Gastroesophageal sphincter (tissue), 4 donors: Measurements from ENCODE around the gene PDZRN4. TPM values are rescaled to one million over a fixed set of nuclear protein-coding genes. Genes with fewer than 3 reads are reported as not detected.

Source experiments
- ATAC-seq: fragments of 150-250 bp; one replicate; pipeline ENCODE4 v1.9.1; 2016; ENCODE audit warnings: mild to moderate bottlenecking, moderate library complexity
- H3K27ac ChIP-seq, 4 donors: fragments of 200-600 bp; sonication (generic) in 3 of 4; 1 replicate in 3 of 4; 2 replicates in 1 of 4; pipeline ENCODE4 v1.5.1; 2016 to 2019
- H3K27me3 ChIP-seq: fragments of 200-600 bp; sonication (generic); one replicate; pipeline ENCODE4 v1.5.1; 2019
- H3K36me3 ChIP-seq, 2 donors: fragments of 200-600 bp; sonication (generic); one replicate each; pipeline ENCODE4 v1.5.1; 2019; ENCODE audit warnings: control low read depth in 1 of 2
- H3K4me1 ChIP-seq, 3 donors: fragments of 200-600 bp; sonication (generic); 1 replicate in 2 of 3; 2 replicates in 1 of 3; pipeline ENCODE4 v1.5.1; 2016 to 2019; ENCODE audit warnings: control low read depth in 2 of 3
- H3K4me3 ChIP-seq, 2 donors: fragments of 200-600 bp; sonication (generic); one replicate each; pipeline ENCODE4 v1.5.1; 2019; ENCODE audit warnings: mild to moderate bottlenecking in 1 of 2, moderate library complexity in 1 of 2
- H3K9me3 ChIP-seq, 3 donors: fragments of 200-600 bp; sonication (generic); one replicate each; pipeline ENCODE4 v1.5.1; 2017 to 2019; ENCODE audit warnings: control low read depth in 2 of 3
- EP300 ChIP-seq: sonication (generic); formaldehyde crosslinking; IDR thresholded peaks from one replicate; pipeline ENCODE4 v1.6.1; 2017; ENCODE audit warnings: antibody characterized with exemption, mild to moderate bottlenecking
- POLR2A ChIP-seq, 2 donors: fragments of 450-650 bp; IDR thresholded peaks; one replicate each; pipeline ENCODE4 v1.6.1; 2017; ENCODE audit warnings: antibody characterized with exemption in 2 of 2, mild to moderate bottlenecking in 2 of 2, moderate library complexity in 1 of 2
- POLR2AphosphoS5 ChIP-seq: sonication (generic); formaldehyde crosslinking; IDR thresholded peaks from one replicate; pipeline ENCODE4 v1.6.1; 2017; ENCODE audit warnings: antibody characterized with exemption
- WGBS, 2 donors: methylation state at CpG; one replicate each; pipeline ENCODE4 v1.1.5; 2018; ENCODE audit warnings: low coverage in 1 of 2; 5-methylcytosine and 5-hydroxymethylcytosine counted together
- total RNA-seq, 4 donors: library from RNA; depleted of rRNA; stranded (reverse); fragments of >200 nt; gene quantifications; one replicate each; pipeline ENCODE4 v1.1.0, GENCODE V29; 2016
- TF ChIP-seq, protein P1 (sequence below), 4 experiments: fragments of 200-600 bp in 2 of 4; fragments of 450-650 bp in 2 of 4; sonication (generic) in 1 of 4; IDR thresholded peaks; one replicate each; pipeline ENCODE4 v1.5.1; 2017 to 2019; ENCODE audit warnings: antibody characterized with exemption in 4 of 4, mild to moderate bottlenecking in 2 of 4, moderate library complexity in 2 of 4

The PDZRN4 gene
- total RNA-seq, 4 donors from 2014 or later: 32.0 to 87.8 (median 50.8) TPM

DNA sequence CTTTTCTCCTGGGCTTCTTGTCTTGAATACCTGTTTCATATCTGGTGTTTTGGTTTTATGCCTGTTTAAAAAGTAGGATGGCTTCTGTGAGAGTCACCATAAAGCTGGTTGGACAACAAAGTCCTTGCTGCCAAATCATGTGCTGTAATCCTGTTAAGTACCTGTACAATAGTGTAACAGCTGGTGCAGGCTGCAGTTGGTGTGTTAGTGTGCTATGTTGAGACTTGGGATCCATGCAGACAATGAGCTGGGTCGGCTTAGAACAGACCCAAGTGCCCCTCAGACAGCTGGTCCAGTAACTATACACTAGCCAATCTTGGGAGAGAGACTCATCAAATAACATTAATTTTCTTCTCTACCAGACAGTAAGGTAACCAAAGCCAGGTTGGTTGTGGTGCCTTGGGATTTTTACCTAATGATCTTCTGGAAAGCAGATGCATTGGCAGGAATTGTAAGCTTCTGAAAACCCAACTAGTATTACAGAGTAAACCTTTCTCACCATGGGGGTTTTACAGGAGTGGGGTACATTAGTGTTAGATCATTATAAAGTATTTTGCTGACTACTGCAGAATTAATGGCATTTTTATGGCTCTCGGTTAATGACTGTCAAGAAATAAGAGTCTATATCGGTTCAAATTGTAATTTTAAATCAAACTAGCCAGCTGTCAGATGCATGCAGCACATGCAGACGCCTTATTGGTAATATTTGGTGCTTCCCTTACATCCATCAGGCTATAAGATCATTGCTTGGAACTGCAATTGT, 231.2 kb downstream of the PDZRN4 start:
- 91 to 94% methylated on average over 4 of the region's 4 CpGs for WGBS, 2 donors
- no peaks in the 10 kb centered on the region for H3K4me1 ChIP-seq
- TF ChIP-seq POLR2A (IDR thresholded peaks at IDR 0.05) (no peak), POLR2AphosphoS5 (no peak), EP300 (no peak)
- TF ChIP-seq, protein P1, sequence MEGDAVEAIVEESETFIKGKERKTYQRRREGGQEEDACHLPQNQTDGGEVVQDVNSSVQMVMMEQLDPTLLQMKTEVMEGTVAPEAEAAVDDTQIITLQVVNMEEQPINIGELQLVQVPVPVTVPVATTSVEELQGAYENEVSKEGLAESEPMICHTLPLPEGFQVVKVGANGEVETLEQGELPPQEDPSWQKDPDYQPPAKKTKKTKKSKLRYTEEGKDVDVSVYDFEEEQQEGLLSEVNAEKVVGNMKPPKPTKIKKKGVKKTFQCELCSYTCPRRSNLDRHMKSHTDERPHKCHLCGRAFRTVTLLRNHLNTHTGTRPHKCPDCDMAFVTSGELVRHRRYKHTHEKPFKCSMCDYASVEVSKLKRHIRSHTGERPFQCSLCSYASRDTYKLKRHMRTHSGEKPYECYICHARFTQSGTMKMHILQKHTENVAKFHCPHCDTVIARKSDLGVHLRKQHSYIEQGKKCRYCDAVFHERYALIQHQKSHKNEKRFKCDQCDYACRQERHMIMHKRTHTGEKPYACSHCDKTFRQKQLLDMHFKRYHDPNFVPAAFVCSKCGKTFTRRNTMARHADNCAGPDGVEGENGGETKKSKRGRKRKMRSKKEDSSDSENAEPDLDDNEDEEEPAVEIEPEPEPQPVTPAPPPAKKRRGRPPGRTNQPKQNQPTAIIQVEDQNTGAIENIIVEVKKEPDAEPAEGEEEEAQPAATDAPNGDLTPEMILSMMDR (IDR thresholded peaks at IDR 0.05): no peak
- H3K27me3 ChIP-seq: no peaks in the 10 kb centered on the region
- no peak for ATAC-seq
- no peak overlapping the region for H3K4me3 ChIP-seq
- no peaks in the 10 kb centered on the region for H3K36me3 ChIP-seq
- H3K27ac ChIP-seq: no peak overlapping the region
- H3K9me3 ChIP-seq: no peaks in the 10 kb centered on the region

DNA sequence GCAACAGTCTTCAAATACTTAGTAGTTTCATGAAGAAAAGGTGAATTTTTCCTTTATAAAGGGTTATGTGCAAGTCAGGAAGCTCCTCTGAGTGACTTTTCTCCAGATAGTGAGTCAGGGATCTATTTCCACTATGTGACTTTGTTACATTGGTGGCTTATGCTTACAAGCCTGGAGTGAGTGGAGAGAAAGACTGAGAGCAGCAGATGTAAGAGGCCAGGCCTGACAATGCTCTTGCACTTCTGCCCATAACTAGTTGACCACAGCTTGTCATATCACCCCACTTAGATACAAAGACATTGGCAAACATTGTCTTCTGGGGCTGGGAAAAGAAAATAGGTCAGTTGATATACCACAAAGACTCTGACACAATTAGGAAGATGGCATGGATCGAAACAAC, 236.5 kb downstream of the PDZRN4 start:
- H3K4me1 ChIP-seq: no peaks in the 10 kb centered on the region
- H3K4me3 ChIP-seq: no peak overlapping the region
- H3K27me3 ChIP-seq: no peaks in the 10 kb centered on the region
- no peaks in the 10 kb centered on the region for H3K36me3 ChIP-seq
- no peak for TF ChIP-seq POLR2A (IDR thresholded peaks at IDR 0.05)
- TF ChIP-seq, protein P1 (IDR thresholded peaks at IDR 0.05): no peak
- no peak for TF ChIP-seq EP300
- no peak for TF ChIP-seq POLR2AphosphoS5
- no peak for ATAC-seq
- WGBS, 2 donors: 100% methylated on average over 1 of the region's 1 CpG
- no peaks in the 10 kb centered on the region for H3K9me3 ChIP-seq
- H3K27ac ChIP-seq: no peak overlapping the region

- H3K36me3 ChIP-seq: no peaks in the 10 kb centered on the region
- TF ChIP-seq POLR2AphosphoS5 (no peak), EP300 (no peak), POLR2A (IDR thresholded peaks at IDR 0.05) (no peak)
- TF ChIP-seq, protein P1 (IDR thresholded peaks at IDR 0.05): no peak
- no peaks in the 10 kb centered on the region for H3K27me3 ChIP-seq
- WGBS, 2 donors: 78 to 87% methylated on average over 4 to 5 of the region's 5 CpGs
- H3K4me3 ChIP-seq: no peak overlapping the region
- H3K9me3 ChIP-seq: no peaks in the 10 kb centered on the region
- H3K27ac ChIP-seq: no peak overlapping the region
- no peak for ATAC-seq
- H3K4me1 ChIP-seq: peaks cover 0 to 22% (median 5%) of the 10 kb centered on the region in 3 donors
These were observed 245.3 kb downstream of the PDZRN4 start for GRCh38 chr12:41433460-41433859.

- H3K4me1 ChIP-seq: peaks cover 3 to 39% (median 5%) of the 10 kb centered on the region in 3 donors
- H3K27me3 ChIP-seq: no peaks in the 10 kb centered on the region
- TF ChIP-seq POLR2A (IDR thresholded peaks at IDR 0.05) (no peak), POLR2AphosphoS5 (no peak), EP300 (no peak)
- TF ChIP-seq, protein P1 (IDR thresholded peaks at IDR 0.05): no peak
- no peaks in the 10 kb centered on the region for H3K9me3 ChIP-seq
- H3K27ac ChIP-seq: no peak overlapping the region
- 57 to 73% methylated on average over 4 of the region's 4 CpGs for WGBS, 2 donors
- no peak for ATAC-seq
- H3K4me3 ChIP-seq: no peak overlapping the region
- H3K36me3 ChIP-seq: no peaks in the 10 kb centered on the region
These were observed 248.0 kb downstream of the PDZRN4 start for GRCh38 chr12:41436076-41436475.

GRCh38 chr12:41437563-41437962, 249.4 kb downstream of the PDZRN4 start:
- Histone ChIP-seq H3K4me1 (peaks cover 3 to 39% (median 5%) of the 10 kb centered on the region in 3 donors), H3K27ac (no peak overlapping the region), H3K27me3 (no peaks in the 10 kb centered on the region), H3K4me3 (no peak overlapping the region), H3K36me3 (no peaks in the 10 kb centered on the region), H3K9me3 (no peaks in the 10 kb centered on the region)
- TF ChIP-seq EP300 (no peak), POLR2AphosphoS5 (no peak), POLR2A (IDR thresholded peaks at IDR 0.05) (no peak)
- TF ChIP-seq, protein P1 (IDR thresholded peaks at IDR 0.05): no peak
- WGBS, 2 donors: 42 to 65% methylated on average over 4 of the region's 5 CpGs
- no peak for ATAC-seq
